ENCODE data around the gene R3HDM2. TPM values are rescaled to one million over a fixed set of nuclear protein-coding genes. Genes with fewer than 3 reads are reported as not detected.
A peak's percentile ranks its signal among the peaks of the same experiment; 100 is the strongest.
"Not testable (repeated sequence)": the region's sequence is repeated elsewhere in the genome, so short reads cannot be mapped to it uniquely, and the experiment has no call there.

R3HDM2 gene
- total and polyA plus RNA-seq, 12 donors, result 21.9 to 91.9 (median 43.2) TPM

DNA sequence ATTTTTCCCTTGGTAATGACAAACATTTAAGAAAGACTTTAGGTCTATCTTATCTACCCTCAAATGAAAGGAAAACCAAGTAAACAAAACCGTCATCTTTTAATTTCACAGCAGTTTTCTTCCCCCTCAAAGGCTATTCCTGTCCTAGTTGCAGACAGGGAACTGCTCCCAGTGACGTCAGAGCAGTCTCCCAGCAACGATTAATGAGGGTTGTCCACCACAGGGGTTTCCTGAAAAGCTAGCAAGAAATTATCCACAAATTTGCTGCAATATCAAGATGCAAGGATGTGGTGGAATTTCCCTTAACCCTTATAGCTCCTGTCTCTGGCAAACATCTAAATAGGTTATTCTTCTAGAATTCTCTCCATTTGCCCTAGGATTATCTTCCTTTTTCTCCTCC is 90.7 kb downstream of the R3HDM2 start:
- 1 to 15% (median 3%) methylated on average over 3 of the region's 3 CpGs for WGBS, 4 donors

DNA sequence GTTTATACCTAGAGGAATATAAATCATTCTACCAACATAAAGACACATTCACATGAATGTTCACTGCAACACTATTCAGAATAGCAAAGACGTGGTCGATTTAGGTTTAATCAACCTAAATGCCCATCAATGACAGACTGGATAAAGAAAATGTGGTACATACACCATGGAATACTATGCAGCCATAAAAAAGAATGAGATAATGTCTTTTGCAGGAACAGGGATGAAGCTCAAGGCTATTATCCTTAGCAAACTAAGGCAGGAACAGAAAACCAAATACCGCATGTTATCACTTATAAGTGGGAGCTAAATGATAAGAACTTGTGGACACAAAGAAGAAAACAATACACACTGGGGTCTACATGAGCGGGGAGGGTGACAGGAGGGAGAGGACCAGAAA is 94.5 kb downstream of the R3HDM2 start:
- H3K9me3 ChIP-seq (replicated peaks in 1 of 3); DNase-seq; H3K27me3 ChIP-seq; H3K36me3 ChIP-seq (replicated peaks in 1 of 2); H3K27ac ChIP-seq; H3K4me3 ChIP-seq; intact Hi-C loops (cut with DNase I): not testable (repeated sequence)
- 95 to 98% (median 97%) methylated on average over 4 of the region's 4 CpGs for WGBS, 4 donors
- H3K4me1 ChIP-seq (replicated peaks in 1 of 2), result peaks cover 7 to 22% of the 10 kb centered on the region in 2 donors

More for the DNA sequence above, 90.7 kb downstream of the R3HDM2 start:
- Histone ChIP-seq H3K27me3 (no peaks in the 10 kb centered on the region), H3K27ac (peak overlapping the region in 2 of 5 donors; percentile 40 to 68), H3K36me3 (replicated peaks in 1 of 2) (no peaks in the 10 kb centered on the region), H3K4me1 (replicated peaks in 1 of 2) (peaks cover 14 to 35% of the 10 kb centered on the region in 2 donors), H3K9me3 (replicated peaks in 1 of 3) (no peaks in the 10 kb centered on the region), H3K4me3 (no peak overlapping the region)
- intact Hi-C loops (cut with DNase I), result no loop called here
- TF ChIP-seq CTCF (IDR thresholded peaks at IDR 0.05) (peak in 1 of 6 experiments; percentile 8), POLR2A (IDR thresholded peaks at IDR 0.05) (no peak)
- DNase-seq, result peak; percentile 71 to 90 (median 81)

GRCh38 chr12:57334219-57334618 is 96.6 kb downstream of the R3HDM2 start:
- DNase-seq, result no peak
- Histone ChIP-seq H3K27ac (no peak overlapping the region), H3K4me1 (replicated peaks in 1 of 2) (peaks cover 0 to under 1% of the 10 kb centered on the region in 2 donors), H3K4me3 (no peak overlapping the region), H3K36me3 (replicated peaks in 1 of 2) (no peaks in the 10 kb centered on the region), H3K9me3 (replicated peaks in 1 of 3) (no peaks in the 10 kb centered on the region), H3K27me3 (no peaks in the 10 kb centered on the region)
- intact Hi-C loops (cut with DNase I), result no loop called here
- TF ChIP-seq CTCF (IDR thresholded peaks at IDR 0.05) (no peak), POLR2A (IDR thresholded peaks at IDR 0.05) (no peak)
- WGBS, 4 donors, result 84 to 93% (median 90%) methylated on average over 1 of the region's 1 CpG

DNA sequence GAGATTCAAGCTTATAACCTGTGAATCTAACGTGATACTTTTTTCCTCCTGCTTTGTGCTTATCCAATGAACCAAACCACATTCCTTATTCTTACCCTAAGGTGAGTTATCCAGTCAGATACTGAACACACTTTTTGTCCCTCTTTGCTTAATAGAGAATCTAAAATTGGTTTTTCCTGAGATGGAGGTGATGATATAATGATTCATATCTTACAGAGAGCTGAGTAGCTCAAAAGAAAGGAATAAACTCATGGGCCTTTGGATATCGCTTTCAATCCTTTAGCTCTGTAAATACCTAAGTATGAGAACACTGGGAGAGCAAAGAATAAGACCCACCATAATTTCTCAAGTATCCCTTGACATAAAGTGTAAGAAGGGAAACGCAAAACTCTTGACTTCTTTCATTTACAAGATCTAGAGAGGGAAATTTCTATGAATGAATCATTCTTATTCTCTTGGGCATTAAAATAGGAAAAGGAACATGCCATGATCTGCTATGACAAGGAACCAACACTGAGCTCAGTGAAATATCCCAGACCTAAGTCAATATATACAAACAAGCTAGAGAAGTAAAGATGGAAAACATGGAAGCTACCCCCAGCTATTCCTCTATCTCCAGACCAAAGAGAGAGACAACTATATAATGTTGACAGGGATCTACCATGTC is 98.1 kb downstream of the R3HDM2 start:
- intact Hi-C loops (cut with DNase I), result no loop called here
- H3K4me3 ChIP-seq, result no peak overlapping the region

More for the DNA sequence above, 98.1 kb downstream of the R3HDM2 start:
- DNase-seq, result no peak
- no peaks in the 10 kb centered on the region for H3K36me3 ChIP-seq (replicated peaks in 1 of 2)
- no peaks in the 10 kb centered on the region for H3K4me1 ChIP-seq (replicated peaks in 1 of 2)
- WGBS, 4 donors, result 89 to 96% (median 91%) methylated on average over 3 of the region's 3 CpGs
- no peaks in the 10 kb centered on the region for H3K9me3 ChIP-seq (replicated peaks in 1 of 3)
- H3K27me3 ChIP-seq, result no peaks in the 10 kb centered on the region
- no peak overlapping the region for H3K27ac ChIP-seq
- TF ChIP-seq POLR2A (IDR thresholded peaks at IDR 0.05), result no peak
- no peak for TF ChIP-seq CTCF (IDR thresholded peaks at IDR 0.05)

All from adrenal gland (tissue), 12 donors.